ENCODE measurements around the gene VTI1A.

The VTI1A gene

GRCh38 chr10:112793202-112793921, 346.3 kb downstream of the VTI1A start:
- DNase-seq, result no peak

GRCh38 chr10:112794201-112794600, 347.2 kb downstream of the VTI1A start:
- no peak for DNase-seq

- no peak for DNase-seq
These were observed 348.1 kb downstream of the VTI1A start for GRCh38 chr10:112795067-112795466.

DNA sequence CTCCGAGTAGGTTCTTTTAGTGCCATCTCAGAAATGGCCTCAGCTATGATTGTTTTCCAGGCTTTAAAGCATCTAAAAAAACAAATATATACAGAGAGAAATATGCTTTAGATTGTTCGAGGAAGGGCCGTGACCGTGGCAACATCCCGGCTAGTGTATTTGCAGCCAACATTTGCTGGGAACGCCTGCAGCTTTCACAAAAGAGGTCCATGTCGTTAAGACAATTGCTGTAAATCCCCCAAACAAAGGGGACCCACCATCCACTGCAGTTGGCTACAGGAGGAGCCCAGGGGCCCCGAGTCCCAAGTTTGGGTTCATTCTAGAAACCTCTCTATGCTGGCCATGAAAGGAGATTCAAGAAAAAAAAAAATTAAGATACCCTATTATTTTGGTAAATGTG, 350.2 kb downstream of the VTI1A start:
- DNase-seq, result no peak

DNA sequence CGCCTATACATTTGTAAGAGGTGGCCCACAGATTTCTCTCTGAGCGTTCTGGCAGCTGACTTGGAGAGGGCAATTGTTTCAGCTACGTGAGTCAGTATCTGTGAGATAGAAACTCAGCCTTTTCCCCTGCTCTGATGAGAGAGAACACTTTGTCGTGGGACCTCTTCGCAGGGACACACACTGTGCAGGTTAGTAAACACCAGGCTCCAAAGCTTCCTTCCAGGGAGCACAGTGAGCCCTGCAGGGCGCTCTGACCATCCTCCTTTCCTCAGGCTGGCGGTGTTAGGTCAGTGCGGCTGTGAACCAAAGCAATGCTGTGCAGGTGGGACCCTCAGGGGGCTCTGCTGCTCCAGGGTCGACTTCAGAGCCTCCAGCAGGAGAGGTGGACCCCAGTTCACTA, 350.8 kb downstream of the VTI1A start:
- DNase-seq, result no peak

GRCh38 chr10:112799038-112799437, 352.0 kb downstream of the VTI1A start:
- no peak for DNase-seq

DNA sequence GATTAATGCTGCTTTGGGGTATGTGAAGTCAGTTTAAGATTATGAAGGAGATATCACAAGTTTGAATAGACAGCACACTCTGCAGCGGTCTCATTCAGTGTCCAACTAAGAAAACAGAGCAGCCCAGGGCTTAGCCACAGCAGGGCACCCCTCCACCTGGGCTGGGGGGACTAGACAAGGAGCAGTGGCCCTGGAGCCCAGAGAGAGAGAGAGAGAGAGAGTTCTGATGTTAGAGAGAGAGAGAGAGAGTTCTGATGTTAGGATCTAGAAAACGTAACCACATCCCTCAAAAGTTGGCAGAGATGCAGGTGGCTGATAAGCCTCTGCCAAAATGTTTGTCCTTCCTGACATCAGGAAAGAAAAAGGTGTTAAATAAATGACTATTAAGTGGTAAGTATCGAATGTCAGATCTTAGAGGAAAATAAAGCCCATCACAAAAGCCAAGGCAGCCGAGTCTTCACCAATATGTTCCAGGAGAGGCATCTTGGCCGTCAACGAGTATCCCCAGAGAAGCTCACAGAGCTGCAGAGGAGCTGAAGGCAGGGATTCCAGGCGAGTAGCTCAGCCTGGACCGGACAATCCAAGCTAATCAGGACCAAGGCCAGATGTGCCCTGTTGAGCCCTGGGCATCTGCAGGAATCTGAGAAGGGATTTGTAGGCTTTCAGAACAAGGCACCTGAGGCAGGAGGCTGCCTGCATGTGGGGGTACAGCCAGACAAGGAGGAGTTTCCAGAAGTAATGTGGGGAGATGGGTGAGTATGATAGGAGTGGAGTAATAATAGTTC, 352.9 kb downstream of the VTI1A start:
- no peak for DNase-seq

- no peak for DNase-seq
These were observed 354.0 kb downstream of the VTI1A start for GRCh38 chr10:112801004-112801403.

- no peak for DNase-seq
These were observed 354.7 kb downstream of the VTI1A start for GRCh38 chr10:112801748-112802147.

GRCh38 chr10:112802411-112803022, 355.5 kb downstream of the VTI1A start:
- no peak for DNase-seq

DNA sequence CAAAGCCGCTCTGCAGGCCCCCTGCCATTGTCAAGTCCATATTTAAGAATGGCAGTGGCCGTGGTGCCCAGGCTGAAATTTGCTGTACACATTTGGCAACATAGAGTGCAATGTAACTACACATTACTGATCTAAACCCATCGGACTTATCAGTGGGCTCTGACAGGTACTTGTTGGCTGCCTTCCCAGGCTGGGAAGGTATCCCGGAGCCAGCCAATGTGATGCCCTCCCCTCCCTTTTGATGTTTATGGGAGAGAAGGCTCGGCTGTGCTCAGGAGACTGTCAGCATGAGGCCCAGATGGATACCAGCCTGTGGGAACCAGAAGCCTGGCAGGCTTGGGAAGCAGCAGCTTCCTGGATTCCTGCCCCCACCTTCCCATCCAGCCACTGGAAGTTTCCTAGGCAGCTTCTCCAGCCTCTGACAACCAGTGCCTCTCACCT, 357.0 kb downstream of the VTI1A start:
- DNase-seq, result no peak

- no peak for DNase-seq
These were observed 358.2 kb downstream of the VTI1A start for GRCh38 chr10:112805254-112805590.

GRCh38 chr10:112805701-112806100, 358.7 kb downstream of the VTI1A start:
- no peak for DNase-seq

GRCh38 chr10:112807013-112807412, 360.0 kb downstream of the VTI1A start:
- no peak for DNase-seq

DNA sequence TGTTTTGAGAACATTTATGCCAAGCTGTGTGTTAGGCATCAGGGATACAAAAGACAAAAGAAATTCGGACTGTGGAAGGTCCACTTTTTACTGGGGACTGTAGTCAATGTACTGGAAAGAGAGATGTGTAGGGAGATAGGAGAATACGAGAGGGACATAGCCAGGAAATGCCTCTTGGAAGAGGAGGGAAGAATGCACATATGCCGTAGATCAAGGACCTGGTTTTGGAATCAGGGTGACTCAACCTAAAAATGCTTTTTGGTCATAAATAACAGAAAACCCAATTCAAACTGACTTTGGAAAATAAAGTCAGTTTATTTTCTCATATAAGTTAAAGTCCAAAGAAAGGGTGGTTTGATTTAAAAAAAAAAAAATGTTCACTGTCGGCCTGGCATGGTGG, 362.7 kb downstream of the VTI1A start:
- DNase-seq, result no peak

DNA sequence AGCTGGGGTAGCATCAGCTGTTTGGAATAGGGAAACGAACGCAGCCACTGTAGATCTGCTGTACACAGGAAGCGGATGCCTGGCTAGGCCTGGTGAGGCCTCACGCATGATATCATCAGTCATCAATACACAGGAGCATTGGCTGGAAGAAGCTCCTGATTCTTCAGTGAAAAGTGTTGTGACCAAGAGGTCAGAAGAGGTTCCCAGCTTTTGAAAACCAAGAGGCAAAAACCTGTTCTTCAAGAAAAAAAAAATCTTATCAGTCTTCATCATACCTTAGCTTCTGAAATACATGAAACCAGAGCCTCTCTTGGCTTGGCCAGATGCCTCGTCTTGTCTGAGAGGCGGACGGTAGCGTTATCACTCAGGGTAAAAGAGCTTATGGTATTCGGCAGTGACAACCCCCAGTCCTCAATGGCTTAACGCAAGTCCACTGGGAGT, 363.7 kb downstream of the VTI1A start:
- no peak for DNase-seq

GRCh38 chr10:112811741-112812551, 364.9 kb downstream of the VTI1A start:
- no peak for DNase-seq

- no peak for DNase-seq
These were observed 365.6 kb downstream of the VTI1A start for GRCh38 chr10:112812586-112812985.

GRCh38 chr10:112813866-112814591, 367.0 kb downstream of the VTI1A start:
- no peak for DNase-seq

- DNase-seq, result no peak
These were observed 368.4 kb downstream of the VTI1A start for GRCh38 chr10:112815269-112816032.

DNA sequence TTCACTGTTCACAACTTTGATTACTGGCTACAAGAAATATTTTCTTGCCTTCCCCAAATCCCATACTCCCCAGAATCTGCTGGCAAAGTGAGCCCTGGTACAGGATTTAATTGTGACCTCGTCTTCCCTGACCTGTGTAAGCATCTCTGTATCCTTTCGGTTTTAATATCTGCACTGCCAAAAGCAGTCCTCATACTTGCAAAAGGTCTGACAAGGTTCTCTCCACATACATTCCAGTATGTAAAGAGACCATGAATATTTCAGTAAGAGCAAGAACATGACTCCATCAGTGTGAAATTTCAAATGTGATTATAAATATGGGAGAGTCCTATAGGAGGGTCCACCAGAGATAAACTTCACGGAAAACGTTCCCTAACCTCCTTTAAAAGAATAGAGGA, 369.0 kb downstream of the VTI1A start:
- no peak for DNase-seq

- DNase-seq, result no peak
These were observed 369.9 kb downstream of the VTI1A start for GRCh38 chr10:112816891-112817290.
